Thyroid gland (tissue), 4 donors: ENCODE measurements around the gene STK33.
"Not testable (repeated sequence)": the region's sequence is repeated elsewhere in the genome, so short reads cannot be mapped to it uniquely, and the experiment has no call there.

Experiments used
- POLR2A ChIP-seq, 2 donors: fragments of 450-650 bp; IDR thresholded peaks; one replicate each; pipeline ENCODE4 v1.6.1; 2017; ENCODE audit warnings: antibody characterized with exemption in 2 of 2, mild to moderate bottlenecking in 2 of 2, moderate library complexity in 1 of 2
- TF ChIP-seq, protein P1 (sequence below), 6 experiments: fragments of 200-600 bp in 3 of 6; fragments of 450-650 bp in 3 of 6; sonication (generic) in 3 of 6; IDR thresholded peaks; one replicate each; pipeline ENCODE4 v1.5.1; 2016 to 2019; ENCODE audit warnings: antibody characterized with exemption in 6 of 6, mild to moderate bottlenecking in 2 of 6, inconsistent platforms in 1 of 6, moderate library complexity in 1 of 6

GRCh38 chr11:8467356-8467755 is 126.7 kb downstream of the STK33 start:
- not testable (repeated sequence) for TF ChIP-seq POLR2A (IDR thresholded peaks at IDR 0.05)
- TF ChIP-seq, protein P1, sequence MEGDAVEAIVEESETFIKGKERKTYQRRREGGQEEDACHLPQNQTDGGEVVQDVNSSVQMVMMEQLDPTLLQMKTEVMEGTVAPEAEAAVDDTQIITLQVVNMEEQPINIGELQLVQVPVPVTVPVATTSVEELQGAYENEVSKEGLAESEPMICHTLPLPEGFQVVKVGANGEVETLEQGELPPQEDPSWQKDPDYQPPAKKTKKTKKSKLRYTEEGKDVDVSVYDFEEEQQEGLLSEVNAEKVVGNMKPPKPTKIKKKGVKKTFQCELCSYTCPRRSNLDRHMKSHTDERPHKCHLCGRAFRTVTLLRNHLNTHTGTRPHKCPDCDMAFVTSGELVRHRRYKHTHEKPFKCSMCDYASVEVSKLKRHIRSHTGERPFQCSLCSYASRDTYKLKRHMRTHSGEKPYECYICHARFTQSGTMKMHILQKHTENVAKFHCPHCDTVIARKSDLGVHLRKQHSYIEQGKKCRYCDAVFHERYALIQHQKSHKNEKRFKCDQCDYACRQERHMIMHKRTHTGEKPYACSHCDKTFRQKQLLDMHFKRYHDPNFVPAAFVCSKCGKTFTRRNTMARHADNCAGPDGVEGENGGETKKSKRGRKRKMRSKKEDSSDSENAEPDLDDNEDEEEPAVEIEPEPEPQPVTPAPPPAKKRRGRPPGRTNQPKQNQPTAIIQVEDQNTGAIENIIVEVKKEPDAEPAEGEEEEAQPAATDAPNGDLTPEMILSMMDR (IDR thresholded peaks at IDR 0.05) = not testable (repeated sequence)
